CD4-positive, alpha-beta T cell (primary cell): Measurements from ENCODE around the gene TMEFF1. TPM values are rescaled to one million over a fixed set of nuclear protein-coding genes. Genes with fewer than 3 reads are reported as not detected.
"Not testable (repeated sequence)": the region's sequence is repeated elsewhere in the genome, so short reads cannot be mapped to it uniquely, and the experiment has no call there.

Experiments used
- ATAC-seq: fragments of 200-7000 bp; cut with Tn5 transposase; one replicate; pipeline ENCODE4 v1.10.0; 2022; ENCODE audit warnings: mild to moderate bottlenecking; ENCODE audit not compliant: poor library complexity
- CTCF ChIA-PET: fragments of 350-600 bp; sonication (Branson Sonifier 250); formaldehyde crosslinking; loops from one replicate; lab custom pipeline; 2021; ENCODE audit warnings: antibody characterized with exemption, inconsistent platforms; lab: Charles Lee
- POLR2A ChIA-PET: fragments of 350-600 bp; sonication (Branson Sonifier 250); formaldehyde crosslinking; loops from one replicate; lab custom pipeline; 2021; ENCODE audit warnings: antibody characterized with exemption, inconsistent platforms; lab: Charles Lee
- DNase-seq, 14 experiments: peaks; one replicate each; pipeline ENCODE4 v3.0.0-alpha.2; 2013 to 2020; ENCODE audit warnings: mixed read lengths in 2 of 14
- H3K27ac ChIP-seq, 2 donors: one replicate each; pipeline versions ENCODE4 v1.5.1 to v1.7.0; 2013; ENCODE audit warnings: low read length in 2 of 2, low read depth in 1 of 2, mild to moderate bottlenecking in 1 of 2
- H3K27me3 ChIP-seq, 2 experiments: 1 replicate in 1 of 2; 2 replicates in 1 of 2; pipeline versions ENCODE4 v1.6.1 to v1.7.0; 2013; ENCODE audit warnings: low read length in 2 of 2, control low read depth in 1 of 2, mild to moderate bottlenecking in 1 of 2, moderate library complexity in 1 of 2; ENCODE audit not compliant: insufficient read depth in 2 of 2, control insufficient read depth in 1 of 2
- H3K36me3 ChIP-seq: one replicate; pipeline ENCODE4 v1.6.1; 2013; ENCODE audit warnings: low read length, control low read depth; ENCODE audit not compliant: insufficient read depth
- H3K4me1 ChIP-seq: one replicate; pipeline ENCODE4 v1.6.1; 2013; ENCODE audit warnings: low read length, control low read depth; ENCODE audit not compliant: insufficient read depth
- H3K4me3 ChIP-seq: one replicate; pipeline ENCODE4 v1.5.1; 2013; ENCODE audit warnings: mild to moderate bottlenecking, low read length, moderate library complexity
- H3K9me3 ChIP-seq, 2 experiments: 1 replicate in 1 of 2; 2 replicates in 1 of 2; pipeline versions ENCODE4 v1.6.1 to v1.7.0; 2013; ENCODE audit warnings: low read length in 2 of 2, mild to moderate bottlenecking in 2 of 2, control low read depth in 1 of 2, moderate library complexity in 1 of 2; ENCODE audit not compliant: control insufficient read depth in 1 of 2, insufficient read depth in 1 of 2
- H3K27ac Mint-ChIP-seq: one replicate; pipeline ENCODE4 v1.8.0; 2020; ENCODE audit warnings: mixed read lengths
- H3K27me3 Mint-ChIP-seq: one replicate; pipeline ENCODE4 v1.8.0; 2021; ENCODE audit warnings: mixed read lengths
- H3K36me3 Mint-ChIP-seq: one replicate; pipeline ENCODE4 v1.8.0; 2021; ENCODE audit warnings: low read depth, mixed read lengths
- H3K4me1 Mint-ChIP-seq: one replicate; pipeline ENCODE4 v1.8.0; 2021; ENCODE audit warnings: low read depth, mixed read lengths
- H3K4me3 Mint-ChIP-seq: one replicate; pipeline ENCODE4 v1.8.0; 2020; ENCODE audit warnings: mild to moderate bottlenecking, mixed read lengths
- H3K9me3 Mint-ChIP-seq: one replicate; pipeline ENCODE4 v1.8.0; 2020; ENCODE audit warnings: mixed read lengths
- CTCF ChIP-seq: fragments of 200-600 bp; IDR thresholded peaks from one replicate; pipeline ENCODE4 v1.8.0; 2022; ENCODE audit warnings: antibody characterized with exemption, mild to moderate bottlenecking
- intact Hi-C, 2 experiments: fragments of 100-400 bp; cut with DNase I in 1 of 2; cut with micrococcal nuclease in 1 of 2; formaldehyde crosslinking; loops; one replicate each; pipeline versions ENCODE4 v1.15.1 to v1.9.0; 2023 to 2025; cut with DNase I, micrococcal nuclease
- total RNA-seq, 174 experiments: library from RNA in 2 of 174; stranded (reverse) in 2 of 174; gene quantifications; one replicate each; pipeline ENCODE4 v1.2.3 and lab custom pipeline; 2021 to 2026

The TMEFF1 gene
- total RNA-seq, 2 experiments from 2014 or later, result not detected

GRCh38 chr9:100505564-100506159 lies 32.7 kb downstream of the TMEFF1 start:
- peaks cover 6% of the 10 kb centered on the region for H3K36me3 Mint-ChIP-seq
- no peak for ATAC-seq
- ChIA-PET CTCF (interaction anchor here (1.0 to 1.3 kb wide), 2 partner anchors 12 to 40 kb away, joined by 3 to 5 read pairs; no protein-coding TSS in a partner anchor), POLR2A (no interaction called here)
- H3K27ac ChIP-seq, result no peak overlapping the region
- H3K9me3 ChIP-seq, result no peaks in the 10 kb centered on the region
- H3K4me3 ChIP-seq, result no peak overlapping the region
- no peaks in the 10 kb centered on the region for H3K4me1 ChIP-seq
- H3K27me3 Mint-ChIP-seq, result no peaks in the 10 kb centered on the region
- intact Hi-C loops, result no loop called here
- H3K4me1 Mint-ChIP-seq, result no peaks in the 10 kb centered on the region
- TF ChIP-seq CTCF, result peak; percentile 69
- no peak overlapping the region for H3K27ac Mint-ChIP-seq
- no peaks in the 10 kb centered on the region for H3K27me3 ChIP-seq
- peak; percentile 21 to 66 (median 40) for DNase-seq
- no peaks in the 10 kb centered on the region for H3K36me3 ChIP-seq
- H3K9me3 Mint-ChIP-seq, result peaks cover 2% of the 10 kb centered on the region
- H3K4me3 Mint-ChIP-seq, result no peak overlapping the region

GRCh38 chr9:100507350-100507749 lies 34.4 kb downstream of the TMEFF1 start:
- H3K27me3 Mint-ChIP-seq, CTCF ChIA-PET, H3K9me3 Mint-ChIP-seq, POLR2A ChIA-PET, intact Hi-C loops, DNase-seq, H3K36me3 ChIP-seq, H3K9me3 ChIP-seq, H3K27ac ChIP-seq, H3K4me1 ChIP-seq, ATAC-seq, H3K36me3 Mint-ChIP-seq, H3K4me3 ChIP-seq, H3K4me1 Mint-ChIP-seq, H3K27ac Mint-ChIP-seq, H3K27me3 ChIP-seq, H3K4me3 Mint-ChIP-seq: not testable (repeated sequence)

- Mint-ChIP-seq H3K27ac (no peak overlapping the region), H3K36me3 (peaks cover 6% of the 10 kb centered on the region), H3K4me1 (no peaks in the 10 kb centered on the region), H3K9me3 (peaks cover 2% of the 10 kb centered on the region), H3K27me3 (no peaks in the 10 kb centered on the region), H3K4me3 (no peak overlapping the region)
- H3K27me3 ChIP-seq, result no peaks in the 10 kb centered on the region
- H3K36me3 ChIP-seq, result no peaks in the 10 kb centered on the region
- no peak for TF ChIP-seq CTCF
- H3K4me3 ChIP-seq, result no peak overlapping the region
- no peaks in the 10 kb centered on the region for H3K4me1 ChIP-seq
- CTCF ChIA-PET, result no interaction called here
- ATAC-seq (no peak), DNase-seq (no peak)
- H3K27ac ChIP-seq, result no peak overlapping the region
- H3K9me3 ChIP-seq, result no peaks in the 10 kb centered on the region
- intact Hi-C loops, result loop anchor here in 1 of 2 experiments (10.0 kb wide), 1 partner anchor 64 kb away; the partner anchor contains the start of gene CAVIN4
- POLR2A ChIA-PET, result no interaction called here
Observed at GRCh38 chr9:100511205-100511604, 38.3 kb downstream of the TMEFF1 start.
